HL-60 (cell line): ENCODE results near the gene TPCN1.

Experiments used
- GABPA ChIP-seq: IDR thresholded peaks from 2 replicates; pipeline ENCODE4 v1.6.1; 2012; ENCODE audit warnings: low read depth
- POLR2AphosphoS5 ChIP-seq: IDR thresholded peaks from 2 replicates; pipeline ENCODE4 v1.6.1; 2012; ENCODE audit warnings: low read depth
- TF ChIP-seq, protein P1 (sequence below): IDR thresholded peaks from one replicate; pipeline ENCODE4 v1.5.1; 2011; ENCODE audit warnings: low read length, control low read depth, inconsistent platforms; ENCODE audit not compliant: insufficient read depth
- TF ChIP-seq, protein P2 (sequence below): IDR thresholded peaks from 2 replicates; pipeline ENCODE4 v1.6.1; 2012; ENCODE audit warnings: low read depth; ENCODE audit not compliant: insufficient replicate concordance

DNA sequence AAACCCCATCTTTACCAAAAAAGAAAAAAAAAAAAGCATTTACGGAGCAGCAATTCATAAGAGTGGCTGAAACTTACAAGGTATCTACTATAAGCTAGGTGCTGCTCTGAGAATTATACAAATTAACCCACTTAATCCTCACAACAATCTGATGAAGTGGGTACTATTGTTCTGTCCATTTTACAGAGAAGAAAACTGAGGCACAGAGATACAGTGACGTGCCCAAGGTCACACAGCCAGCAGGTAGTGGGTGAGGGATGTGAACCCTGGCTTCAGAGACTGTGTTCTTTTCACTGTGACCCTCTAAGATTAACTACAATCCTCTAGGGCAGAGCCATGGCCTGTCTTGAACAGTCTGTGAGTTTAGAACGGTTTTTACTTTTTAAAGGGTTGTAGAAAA, 39.3 kb upstream of the TPCN1 start:
- TF ChIP-seq, protein P1, sequence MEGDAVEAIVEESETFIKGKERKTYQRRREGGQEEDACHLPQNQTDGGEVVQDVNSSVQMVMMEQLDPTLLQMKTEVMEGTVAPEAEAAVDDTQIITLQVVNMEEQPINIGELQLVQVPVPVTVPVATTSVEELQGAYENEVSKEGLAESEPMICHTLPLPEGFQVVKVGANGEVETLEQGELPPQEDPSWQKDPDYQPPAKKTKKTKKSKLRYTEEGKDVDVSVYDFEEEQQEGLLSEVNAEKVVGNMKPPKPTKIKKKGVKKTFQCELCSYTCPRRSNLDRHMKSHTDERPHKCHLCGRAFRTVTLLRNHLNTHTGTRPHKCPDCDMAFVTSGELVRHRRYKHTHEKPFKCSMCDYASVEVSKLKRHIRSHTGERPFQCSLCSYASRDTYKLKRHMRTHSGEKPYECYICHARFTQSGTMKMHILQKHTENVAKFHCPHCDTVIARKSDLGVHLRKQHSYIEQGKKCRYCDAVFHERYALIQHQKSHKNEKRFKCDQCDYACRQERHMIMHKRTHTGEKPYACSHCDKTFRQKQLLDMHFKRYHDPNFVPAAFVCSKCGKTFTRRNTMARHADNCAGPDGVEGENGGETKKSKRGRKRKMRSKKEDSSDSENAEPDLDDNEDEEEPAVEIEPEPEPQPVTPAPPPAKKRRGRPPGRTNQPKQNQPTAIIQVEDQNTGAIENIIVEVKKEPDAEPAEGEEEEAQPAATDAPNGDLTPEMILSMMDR = no peak
- TF ChIP-seq, protein P2, sequence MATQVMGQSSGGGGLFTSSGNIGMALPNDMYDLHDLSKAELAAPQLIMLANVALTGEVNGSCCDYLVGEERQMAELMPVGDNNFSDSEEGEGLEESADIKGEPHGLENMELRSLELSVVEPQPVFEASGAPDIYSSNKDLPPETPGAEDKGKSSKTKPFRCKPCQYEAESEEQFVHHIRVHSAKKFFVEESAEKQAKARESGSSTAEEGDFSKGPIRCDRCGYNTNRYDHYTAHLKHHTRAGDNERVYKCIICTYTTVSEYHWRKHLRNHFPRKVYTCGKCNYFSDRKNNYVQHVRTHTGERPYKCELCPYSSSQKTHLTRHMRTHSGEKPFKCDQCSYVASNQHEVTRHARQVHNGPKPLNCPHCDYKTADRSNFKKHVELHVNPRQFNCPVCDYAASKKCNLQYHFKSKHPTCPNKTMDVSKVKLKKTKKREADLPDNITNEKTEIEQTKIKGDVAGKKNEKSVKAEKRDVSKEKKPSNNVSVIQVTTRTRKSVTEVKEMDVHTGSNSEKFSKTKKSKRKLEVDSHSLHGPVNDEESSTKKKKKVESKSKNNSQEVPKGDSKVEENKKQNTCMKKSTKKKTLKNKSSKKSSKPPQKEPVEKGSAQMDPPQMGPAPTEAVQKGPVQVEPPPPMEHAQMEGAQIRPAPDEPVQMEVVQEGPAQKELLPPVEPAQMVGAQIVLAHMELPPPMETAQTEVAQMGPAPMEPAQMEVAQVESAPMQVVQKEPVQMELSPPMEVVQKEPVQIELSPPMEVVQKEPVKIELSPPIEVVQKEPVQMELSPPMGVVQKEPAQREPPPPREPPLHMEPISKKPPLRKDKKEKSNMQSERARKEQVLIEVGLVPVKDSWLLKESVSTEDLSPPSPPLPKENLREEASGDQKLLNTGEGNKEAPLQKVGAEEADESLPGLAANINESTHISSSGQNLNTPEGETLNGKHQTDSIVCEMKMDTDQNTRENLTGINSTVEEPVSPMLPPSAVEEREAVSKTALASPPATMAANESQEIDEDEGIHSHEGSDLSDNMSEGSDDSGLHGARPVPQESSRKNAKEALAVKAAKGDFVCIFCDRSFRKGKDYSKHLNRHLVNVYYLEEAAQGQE = no peak
- TF ChIP-seq POLR2AphosphoS5 (no peak), GABPA (no peak)
